Activated naive CD4-positive, alpha-beta T cell treated with Interleukin-2 at 50 U/mL for 16 hours (primary cell): ENCODE results near the gene SLC35B3.
"Not testable (repeated sequence)": the region's sequence is repeated elsewhere in the genome, so short reads cannot be mapped to it uniquely, and the experiment has no call there.

ENCODE experiments used
- DNase-seq: peaks from one replicate; pipeline ENCODE4 v3.0.0-alpha.2; 2020

The SLC35B3 gene

GRCh38 chr6:8405946-8406345 is 29.4 kb downstream of the SLC35B3 start:
- not testable (repeated sequence) for DNase-seq

GRCh38 chr6:8402546-8402945 is 32.8 kb downstream of the SLC35B3 start:
- no peak for DNase-seq

GRCh38 chr6:8400663-8401062 is 34.7 kb downstream of the SLC35B3 start:
- no peak for DNase-seq

- DNase-seq, result no peak
Observed at GRCh38 chr6:8392569-8392968, 42.8 kb downstream of the SLC35B3 start.

GRCh38 chr6:8391934-8392333 is 43.4 kb downstream of the SLC35B3 start:
- no peak for DNase-seq

- no peak for DNase-seq
Observed at GRCh38 chr6:8389036-8389818, 46.1 kb downstream of the SLC35B3 start.

- no peak for DNase-seq
Observed at GRCh38 chr6:8387942-8388437, 47.4 kb downstream of the SLC35B3 start.

- DNase-seq, result no peak
Observed at GRCh38 chr6:8383584-8383983, 51.8 kb downstream of the SLC35B3 start.

GRCh38 chr6:8382434-8382833 is 52.9 kb downstream of the SLC35B3 start:
- no peak for DNase-seq

- no peak for DNase-seq
Observed at GRCh38 chr6:8375916-8376315, 59.4 kb downstream of the SLC35B3 start.
